Heart left ventricle (tissue), 16 donors: ENCODE data around the gene MRM2. TPM values are rescaled to one million over a fixed set of nuclear protein-coding genes. Genes with fewer than 3 reads are reported as not detected.

Experiments used
- ATAC-seq, 4 donors: fragments of 200-7000 bp; cut with Tn5 transposase; one replicate each; pipeline ENCODE4 v1.9.1; 2020 to 2022; ENCODE audit warnings: moderate library complexity in 4 of 4, mild to moderate bottlenecking in 3 of 4, moderate number of reproducible peaks in 1 of 4
- DNase-seq, 5 donors: peaks; one replicate each; pipeline ENCODE4 v3.0.0-alpha.2; 2020
- H3K27ac ChIP-seq, 12 donors: fragments of 200-600 bp; sonication (generic) in 4 of 12; one replicate each; pipeline versions ENCODE4 v1.5.0 to v1.8.0; 2016 to 2022; ENCODE audit warnings: mild to moderate bottlenecking in 2 of 12
- H3K27me3 ChIP-seq, 9 donors: fragments of 200-600 bp; sonication (generic) in 2 of 9; one replicate each; pipeline versions ENCODE4 v1.5.1 to v1.8.0; 2016 to 2022; ENCODE audit warnings: mild to moderate bottlenecking in 3 of 9
- H3K36me3 ChIP-seq, 9 donors: fragments of 200-600 bp; sonication (generic) in 2 of 9; one replicate each; pipeline versions ENCODE4 v1.5.0 to v1.8.0; 2018 to 2022; ENCODE audit warnings: mild to moderate bottlenecking in 2 of 9
- H3K4me1 ChIP-seq, 12 donors: fragments of 200-600 bp; sonication (generic) in 4 of 12; one replicate each; pipeline versions ENCODE4 v1.5.0 to v1.8.0; 2016 to 2022; ENCODE audit warnings: mild to moderate bottlenecking in 3 of 12
- H3K4me3 ChIP-seq, 12 donors: fragments of 200-600 bp; sonication (generic) in 4 of 12; one replicate each; pipeline versions ENCODE4 v1.5.0 to v1.8.0; 2017 to 2022; ENCODE audit warnings: mild to moderate bottlenecking in 9 of 12, moderate library complexity in 4 of 12
- H3K9me3 ChIP-seq, 12 donors: fragments of 200-600 bp; sonication (generic) in 4 of 12; one replicate each; pipeline versions ENCODE4 v1.5.0 to v1.8.0; 2016 to 2022; ENCODE audit warnings: mild to moderate bottlenecking in 1 of 12
- CTCF ChIP-seq, 12 donors: fragments of 200-600 bp; sonication (generic) in 4 of 12; IDR thresholded peaks; one replicate each; pipeline versions ENCODE4 v1.5.0 to v1.8.0; 2018 to 2022; ENCODE audit warnings: antibody characterized with exemption in 12 of 12, mild to moderate bottlenecking in 5 of 12
- POLR2A ChIP-seq, 2 donors: fragments of 450-650 bp; IDR thresholded peaks; one replicate each; pipeline ENCODE4 v1.6.1; 2017; ENCODE audit warnings: antibody characterized with exemption in 2 of 2, mild to moderate bottlenecking in 2 of 2, moderate library complexity in 2 of 2
- WGBS, 4 donors: extraction: QIAGEN DNeasy Blood & Tissue Kit in 2 of 4; methylation state at CpG; one replicate each; pipeline versions ENCODE4 v1.1.5 to v1.1.7; 2013 to 2018; 5-methylcytosine and 5-hydroxymethylcytosine counted together
- intact Hi-C, 10 donors: fragments of 100-400 bp; cut with DNase I; formaldehyde crosslinking; loops; one replicate each; pipeline versions ENCODE4 v1.11.1 to v1.14.2; 2022
- polyA plus RNA-seq, 2 donors: library from polyadenylated mRNA; stranded (reverse); fragments of 200-250 nt; gene quantifications; one replicate each; pipeline ENCODE4 v1.2.3, GENCODE V29; 2013
- total RNA-seq, 9 donors: library from RNA; depleted of rRNA in 2 of 9; stranded (reverse); fragments of >200 nt in 2 of 9; fragmentation: NEBNext Ultra II Directional in 3 of 9; extraction: Animal tissue kit (Norgen Biotek cat#: 25700) in 3 of 9; gene quantifications; one replicate each; pipeline versions ENCODE4 v1.1.0 to v1.2.4, GENCODE V29; 2016 to 2023
- donor health status: ischemic (EF 13 %, LVEDD 7.1; RV severe dilation, severe dysfunction).
- donor health status: healthy with polysubstance abuse.
- donor health status: DM: no; HTN: yes; CAD: no.
- donor health status: DM: no; HTN: no; CAD: no.
- donor health status: ischemic (EF 25% LVEDD 6.9; RV normal size, moderate dysfunction).
- donor health status: ischemic (EF 25% LVEDD 5.7; RV mildly dilated, moderate dysfunction).
- donor health status: healthy.
- donor health status: DM: yes; HTN: yes; CAD: no.
- donor health status: ischemic (EF 35%, LVEDD 5.7; RV mildly dilated, moderate dysfunction).
- donor health status: nonischemic (EF 11% LVEDD 7.7; RV severe dilation, severe dysfunction).
- donor health status: DM: yes; HTN: yes; CAD: no.
- donor health status: PGD.
- donor health status: ischemic (EF 29% LVEDD 5.4; RV normal size, mild dysfunction).
- donor health status: nonischemic (EF 23%, LVEDD 6.1; RV moderate dilation, normal function).

The MRM2 gene
- total and polyA plus RNA-seq, 11 donors = 14.2 to 31.5 (median 20.3) TPM

GRCh38 chr7:2220954-2221353 is 21.1 kb downstream of the MRM2 start:
- TF ChIP-seq CTCF (IDR thresholded peaks at IDR 0.05) = no peak
- no peak for TF ChIP-seq POLR2A (IDR thresholded peaks at IDR 0.05)
- no peak for ATAC-seq
- Histone ChIP-seq H3K27ac (no peak overlapping the region), H3K4me3 (no peak overlapping the region), H3K36me3 (peaks cover 0 to 87% (median 50%) of the 10 kb centered on the region in 9 donors), H3K4me1 (no peaks in the 10 kb centered on the region), H3K27me3 (no peaks in the 10 kb centered on the region), H3K9me3 (no peaks in the 10 kb centered on the region)
- intact Hi-C loops = no loop called here
- 89 to 96% (median 92%) methylated on average over 15 to 17 of the region's 17 CpGs for WGBS, 4 donors
- DNase-seq = no peak

GRCh38 chr7:2220506-2220905 is 21.5 kb downstream of the MRM2 start:
- WGBS, 4 donors = 89 to 95% (median 94%) methylated on average over 16 of the region's 16 CpGs
- Histone ChIP-seq H3K9me3 (no peaks in the 10 kb centered on the region), H3K4me3 (no peak overlapping the region), H3K4me1 (peaks cover 0 to 2% (median 0%) of the 10 kb centered on the region in 12 donors), H3K27ac (no peak overlapping the region), H3K36me3 (peaks cover 0 to 87% (median 49%) of the 10 kb centered on the region in 9 donors), H3K27me3 (no peaks in the 10 kb centered on the region)
- intact Hi-C loops = no loop called here
- DNase-seq (no peak), ATAC-seq (no peak)
- TF ChIP-seq CTCF (IDR thresholded peaks at IDR 0.05) = no peak
- no peak for TF ChIP-seq POLR2A (IDR thresholded peaks at IDR 0.05)

GRCh38 chr7:2220030-2220429 is 22.0 kb downstream of the MRM2 start:
- H3K27me3 ChIP-seq = no peaks in the 10 kb centered on the region
- peaks cover 0 to 7% (median 0%) of the 10 kb centered on the region in 12 donors for H3K4me1 ChIP-seq
- no peaks in the 10 kb centered on the region for H3K9me3 ChIP-seq
- ATAC-seq (no peak), DNase-seq (peak in 1 of 5 donors; percentile 35)
- no peak overlapping the region for H3K27ac ChIP-seq
- TF ChIP-seq POLR2A (IDR thresholded peaks at IDR 0.05) (no peak), CTCF (IDR thresholded peaks at IDR 0.05) (no peak)
- 93 to 96% (median 95%) methylated on average over 17 to 19 of the region's 19 CpGs for WGBS, 4 donors
- peaks cover 0 to 86% (median 48%) of the 10 kb centered on the region in 9 donors for H3K36me3 ChIP-seq
- intact Hi-C loops = no loop called here
- no peak overlapping the region for H3K4me3 ChIP-seq

- no peak overlapping the region for H3K27ac ChIP-seq
- H3K4me3 ChIP-seq = no peak overlapping the region
- intact Hi-C loops = loop anchor here in 2 of 10 donors (10.0 kb wide), 2 partner anchors 635 to 645 kb away; partner anchors contain the start of gene PSMG3 (in 1 of the 2)
- H3K9me3 ChIP-seq = no peaks in the 10 kb centered on the region
- H3K4me1 ChIP-seq = peaks cover 0 to 11% (median 3%) of the 10 kb centered on the region in 12 donors
- no peaks in the 10 kb centered on the region for H3K27me3 ChIP-seq
- 69 to 96% (median 94%) methylated on average over 4 to 8 of the region's 8 CpGs for WGBS, 4 donors
- peak in 1 of 5 donors; percentile 48 for DNase-seq
- TF ChIP-seq CTCF (IDR thresholded peaks at IDR 0.05) (no peak), POLR2A (IDR thresholded peaks at IDR 0.05) (no peak)
- no peak for ATAC-seq
- H3K36me3 ChIP-seq = peaks cover 0 to 86% (median 46%) of the 10 kb centered on the region in 9 donors
Observed at GRCh38 chr7:2219606-2220005, 22.4 kb downstream of the MRM2 start.
